Adrenal gland (tissue), 12 donors: ENCODE data around the gene CDH4. TPM values are rescaled to one million over a fixed set of nuclear protein-coding genes. Genes with fewer than 3 reads are reported as not detected.

Experiments used
- DNase-seq, 7 donors: peaks; one replicate each; pipeline ENCODE4 v3.0.0-alpha.2; 2019 to 2020
- H3K27ac ChIP-seq, 5 donors: fragments of 200-600 bp; sonication (generic) in 4 of 5; 1 replicate in 3 of 5; 2 replicates in 2 of 5; pipeline versions ENCODE4 v1.5.1 to v1.8.0; 2016 to 2020; ENCODE audit warnings: mild to moderate bottlenecking in 1 of 5
- H3K27me3 ChIP-seq: fragments of 200-600 bp; 2 replicates; pipeline ENCODE4 v1.8.0; 2021
- H3K36me3 ChIP-seq, 2 donors: fragments of 200-600 bp; replicated peaks in 1 of 2; 1 replicate in 1 of 2; 2 replicates in 1 of 2; pipeline versions ENCODE4 v1.5.1 to v1.8.0; 2018 to 2022
- H3K4me1 ChIP-seq, 2 donors: fragments of 200-600 bp; replicated peaks in 1 of 2; 1 replicate in 1 of 2; 2 replicates in 1 of 2; pipeline versions ENCODE4 v1.5.1 to v1.8.0; 2018 to 2021
- H3K4me3 ChIP-seq, 4 donors: fragments of 200-600 bp; sonication (generic) in 3 of 4; one replicate each; pipeline ENCODE4 v1.5.1; 2016 to 2018
- H3K9me3 ChIP-seq, 3 donors: fragments of 200-600 bp; sonication (generic) in 1 of 3; replicated peaks in 1 of 3; 1 replicate in 2 of 3; 2 replicates in 1 of 3; pipeline versions ENCODE4 v1.5.1 to v1.8.0; 2016 to 2021
- POLR2A ChIP-seq, 2 donors: fragments of 450-650 bp; IDR thresholded peaks; one replicate each; pipeline ENCODE4 v1.6.1; 2017; ENCODE audit warnings: antibody characterized with exemption in 2 of 2, mild to moderate bottlenecking in 2 of 2, moderate library complexity in 1 of 2
- WGBS, 4 donors: extraction: QIAGEN DNeasy Blood & Tissue Kit in 2 of 4; methylation state at CpG; one replicate each; pipeline versions ENCODE4 v1.1.5 to v1.1.7; 2013 to 2017; 5-methylcytosine and 5-hydroxymethylcytosine counted together
- intact Hi-C, 2 donors: fragments of 100-400 bp; cut with DNase I; formaldehyde crosslinking; loops; one replicate each; pipeline versions ENCODE4 v1.14.1 to v1.15.0; 2022 to 2023
- polyA plus RNA-seq, 3 donors: library from polyadenylated mRNA; stranded (reverse); fragments of 200-250 nt in 2 of 3; fragments of 350-450 nt in 1 of 3; fragmentation: Illumina TruSeq in 1 of 3; extraction: RNeasy Lipid Tissue Mini Kit (QIAGEN cat#74804) in 1 of 3; gene quantifications; one replicate each; pipeline ENCODE4 v1.2.3, GENCODE V29; 2013 to 2014
- total RNA-seq, 9 donors: library from RNA; depleted of rRNA in 4 of 9; stranded (reverse); fragments of >200 nt in 4 of 9; fragments of 120-200 nt in 1 of 9; fragmentation: NEBNext Ultra II Directional in 1 of 9; extraction: Animal tissue kit (Norgen Biotek cat#: 25700) in 1 of 9; gene quantifications; one replicate each; pipeline versions ENCODE4 v1.1.0 to v1.2.4, GENCODE V29; 2013 to 2023
- TF ChIP-seq, protein P1 (sequence below), 6 experiments: fragments of 450-650 bp in 4 of 6; fragments of 200-600 bp in 2 of 6; sonication (generic) in 1 of 6; IDR thresholded peaks; 1 replicate in 5 of 6; 2 replicates in 1 of 6; pipeline versions ENCODE4 v1.5.1 to v1.8.0; 2016 to 2021; ENCODE audit warnings: antibody characterized with exemption in 6 of 6, mild to moderate bottlenecking in 2 of 6, moderate library complexity in 1 of 6
- donor health status: healthy with polysubstance abuse.
- donor health status: Bipolar disorder and iron deficiency.
- donor health status: DM: yes; HTN: yes; CAD: no.
- donor health status: DM: no; HTN: no; CAD: no.
- donor health status: DM: no; HTN: no; CAD: no.
- donor health status: DM: yes; HTN: yes; CAD: no.

Gene CDH4
- total and polyA plus RNA-seq, 12 donors: 0.08 to 0.53 (median 0.20) TPM; not detected in 3

DNA sequence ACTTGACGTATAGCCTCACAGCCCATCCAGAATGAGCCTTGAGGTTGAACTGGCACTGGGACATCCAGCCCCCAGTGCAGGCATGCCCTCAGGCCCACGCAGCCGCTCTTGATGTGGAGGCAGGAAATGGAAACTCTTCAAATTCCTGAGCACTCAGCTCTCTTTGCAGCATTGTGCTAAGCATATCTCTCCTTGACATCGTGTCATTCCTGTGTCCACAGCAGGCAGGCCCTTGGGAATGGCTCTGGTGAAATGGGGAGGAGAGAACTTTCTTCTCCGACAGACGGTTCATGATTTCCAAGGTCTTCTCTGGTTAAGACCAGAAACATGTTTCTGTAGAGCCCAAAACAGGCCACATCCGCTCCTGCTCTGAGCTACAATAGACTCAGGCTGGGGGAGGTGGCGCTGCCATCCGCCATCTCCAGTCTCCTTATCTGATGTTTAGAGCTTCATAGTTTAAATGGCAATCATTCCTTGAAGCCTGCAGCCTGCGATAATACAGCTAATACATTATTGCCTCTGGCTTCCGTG is 248.8 kb downstream of the CDH4 start:
- H3K4me1 ChIP-seq: no peaks in the 10 kb centered on the region
- no peaks in the 10 kb centered on the region for H3K36me3 ChIP-seq
- intact Hi-C loops: no loop called here
- no peaks in the 10 kb centered on the region for H3K27me3 ChIP-seq
- WGBS, 4 donors: 48 to 63% (median 51%) methylated on average over 4 to 11 of the region's 11 CpGs
- no peak for TF ChIP-seq POLR2A (IDR thresholded peaks at IDR 0.05)
- TF ChIP-seq, protein P1, sequence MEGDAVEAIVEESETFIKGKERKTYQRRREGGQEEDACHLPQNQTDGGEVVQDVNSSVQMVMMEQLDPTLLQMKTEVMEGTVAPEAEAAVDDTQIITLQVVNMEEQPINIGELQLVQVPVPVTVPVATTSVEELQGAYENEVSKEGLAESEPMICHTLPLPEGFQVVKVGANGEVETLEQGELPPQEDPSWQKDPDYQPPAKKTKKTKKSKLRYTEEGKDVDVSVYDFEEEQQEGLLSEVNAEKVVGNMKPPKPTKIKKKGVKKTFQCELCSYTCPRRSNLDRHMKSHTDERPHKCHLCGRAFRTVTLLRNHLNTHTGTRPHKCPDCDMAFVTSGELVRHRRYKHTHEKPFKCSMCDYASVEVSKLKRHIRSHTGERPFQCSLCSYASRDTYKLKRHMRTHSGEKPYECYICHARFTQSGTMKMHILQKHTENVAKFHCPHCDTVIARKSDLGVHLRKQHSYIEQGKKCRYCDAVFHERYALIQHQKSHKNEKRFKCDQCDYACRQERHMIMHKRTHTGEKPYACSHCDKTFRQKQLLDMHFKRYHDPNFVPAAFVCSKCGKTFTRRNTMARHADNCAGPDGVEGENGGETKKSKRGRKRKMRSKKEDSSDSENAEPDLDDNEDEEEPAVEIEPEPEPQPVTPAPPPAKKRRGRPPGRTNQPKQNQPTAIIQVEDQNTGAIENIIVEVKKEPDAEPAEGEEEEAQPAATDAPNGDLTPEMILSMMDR (IDR thresholded peaks at IDR 0.05): no peak
- DNase-seq: no peak
- H3K9me3 ChIP-seq: no peaks in the 10 kb centered on the region
- H3K27ac ChIP-seq: no peak overlapping the region
- no peak overlapping the region for H3K4me3 ChIP-seq

DNA sequence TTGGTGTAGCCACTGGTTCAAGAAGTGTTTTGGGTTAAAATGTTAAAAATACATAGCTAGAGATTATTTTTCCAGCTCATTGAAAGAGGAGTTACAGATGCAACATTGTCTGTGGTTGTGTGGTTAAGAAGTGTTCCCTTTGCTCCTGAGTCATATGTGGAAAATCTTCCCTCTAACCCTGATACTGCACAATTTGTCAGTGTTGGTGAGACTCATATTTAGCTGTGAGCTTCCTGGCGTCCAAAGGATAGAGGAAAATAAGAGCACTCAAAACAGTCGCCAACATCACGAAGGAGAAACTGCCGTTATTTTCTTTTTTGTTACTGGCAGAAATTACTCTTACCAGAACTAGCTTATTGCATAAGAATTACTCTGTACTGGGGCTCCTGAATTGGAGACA is 250.4 kb downstream of the CDH4 start:
- Histone ChIP-seq H3K4me3 (no peak overlapping the region), H3K27ac (no peak overlapping the region), H3K4me1 (no peaks in the 10 kb centered on the region), H3K36me3 (no peaks in the 10 kb centered on the region), H3K27me3 (no peaks in the 10 kb centered on the region), H3K9me3 (no peaks in the 10 kb centered on the region)
- TF ChIP-seq POLR2A (IDR thresholded peaks at IDR 0.05): no peak
- TF ChIP-seq, protein P1 (IDR thresholded peaks at IDR 0.05): no peak
- intact Hi-C loops: no loop called here
- DNase-seq: no peak
- WGBS, 4 donors: 79 to 84% (median 82%) methylated on average over 4 of the region's 4 CpGs

DNA sequence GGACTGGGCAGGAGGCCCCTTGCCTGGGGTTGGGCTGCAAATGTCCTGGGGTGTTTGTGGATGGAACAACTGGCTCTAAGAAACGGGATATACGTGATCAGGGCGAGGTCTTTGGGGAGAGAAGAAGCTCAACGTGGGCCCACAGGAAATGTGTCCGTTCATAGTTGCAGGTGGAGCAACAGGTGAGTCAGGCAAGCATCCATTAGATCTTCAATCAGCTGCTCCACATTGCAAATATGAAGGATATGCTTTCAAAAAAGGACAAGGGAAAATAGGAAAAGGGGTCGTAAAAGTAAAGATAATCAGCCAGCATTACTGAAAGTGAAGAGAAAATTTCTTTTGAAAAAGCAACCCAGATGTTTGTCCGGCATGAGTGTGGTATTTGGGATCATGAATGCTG is 251.0 kb downstream of the CDH4 start:
- TF ChIP-seq POLR2A (IDR thresholded peaks at IDR 0.05): no peak
- TF ChIP-seq, protein P1 (IDR thresholded peaks at IDR 0.05): no peak
- Histone ChIP-seq H3K9me3 (no peaks in the 10 kb centered on the region), H3K36me3 (no peaks in the 10 kb centered on the region), H3K27me3 (no peaks in the 10 kb centered on the region), H3K27ac (no peak overlapping the region), H3K4me1 (no peaks in the 10 kb centered on the region), H3K4me3 (no peak overlapping the region)
- WGBS, 4 donors: 68 to 76% (median 72%) methylated on average over 7 of the region's 7 CpGs
- intact Hi-C loops: no loop called here
- no peak for DNase-seq

DNA sequence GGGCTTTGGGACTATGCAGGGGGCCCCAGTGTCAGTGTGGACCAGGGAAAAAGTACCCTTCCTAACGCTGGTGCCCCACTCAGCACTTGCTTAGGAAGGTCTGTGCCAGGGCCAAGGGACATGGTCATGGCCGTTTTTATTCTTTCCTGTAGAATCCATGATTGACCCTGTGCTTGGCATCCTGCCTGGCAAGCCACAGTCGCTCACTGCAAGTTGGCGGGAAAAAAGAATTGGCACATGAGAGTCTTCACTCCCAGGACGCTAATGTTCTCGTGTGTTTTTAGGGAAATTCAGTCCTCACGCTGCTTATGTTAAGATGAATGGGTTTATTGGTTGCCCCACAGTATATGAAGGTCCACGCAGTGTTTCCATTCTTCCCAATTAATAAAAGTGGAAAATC is 253.4 kb downstream of the CDH4 start:
- Histone ChIP-seq H3K36me3 (no peaks in the 10 kb centered on the region), H3K4me1 (no peaks in the 10 kb centered on the region), H3K4me3 (no peak overlapping the region), H3K27ac (no peak overlapping the region), H3K9me3 (no peaks in the 10 kb centered on the region), H3K27me3 (no peaks in the 10 kb centered on the region)
- TF ChIP-seq, protein P1 (IDR thresholded peaks at IDR 0.05): no peak
- TF ChIP-seq POLR2A (IDR thresholded peaks at IDR 0.05): no peak
- 68 to 80% (median 71%) methylated on average over 7 to 8 of the region's 8 CpGs for WGBS, 4 donors
- DNase-seq: no peak
- intact Hi-C loops: no loop called here
